Lower leg skin (tissue), 3 donors: ENCODE results near the gene MYO1E.

Experiments
- POLR2A ChIP-seq, 2 donors: fragments of 450-650 bp; IDR thresholded peaks; one replicate each; pipeline ENCODE4 v1.6.1; 2016 to 2017; ENCODE audit warnings: antibody characterized with exemption in 2 of 2, mild to moderate bottlenecking in 1 of 2, moderate library complexity in 1 of 2
- TF ChIP-seq, protein P1 (sequence below), 3 donors: fragments of 450-650 bp; IDR thresholded peaks; one replicate each; pipeline ENCODE4 v1.5.1; 2016; ENCODE audit warnings: antibody characterized with exemption in 3 of 3, mild to moderate bottlenecking in 3 of 3, moderate library complexity in 2 of 3

DNA sequence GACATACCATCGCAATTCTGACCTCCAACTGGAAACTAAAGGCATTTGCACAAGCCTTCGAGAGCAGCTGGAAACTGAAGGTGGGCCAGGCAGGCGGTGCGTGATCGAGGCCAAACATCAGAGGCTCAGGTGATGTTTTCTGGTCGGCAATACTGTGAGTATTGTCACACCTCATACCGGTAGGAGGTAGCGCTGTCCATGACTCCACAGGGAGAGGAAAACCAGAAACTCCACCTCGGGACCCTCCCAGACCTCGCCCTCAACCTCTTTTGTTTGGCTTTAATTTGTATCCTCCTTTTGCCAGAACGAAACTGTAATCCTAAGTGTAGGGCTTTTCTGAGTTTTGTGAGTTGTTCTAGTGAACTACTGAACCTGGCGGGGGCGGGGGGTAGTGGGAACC is 122.4 kb downstream of the MYO1E start:
- TF ChIP-seq, protein P1, sequence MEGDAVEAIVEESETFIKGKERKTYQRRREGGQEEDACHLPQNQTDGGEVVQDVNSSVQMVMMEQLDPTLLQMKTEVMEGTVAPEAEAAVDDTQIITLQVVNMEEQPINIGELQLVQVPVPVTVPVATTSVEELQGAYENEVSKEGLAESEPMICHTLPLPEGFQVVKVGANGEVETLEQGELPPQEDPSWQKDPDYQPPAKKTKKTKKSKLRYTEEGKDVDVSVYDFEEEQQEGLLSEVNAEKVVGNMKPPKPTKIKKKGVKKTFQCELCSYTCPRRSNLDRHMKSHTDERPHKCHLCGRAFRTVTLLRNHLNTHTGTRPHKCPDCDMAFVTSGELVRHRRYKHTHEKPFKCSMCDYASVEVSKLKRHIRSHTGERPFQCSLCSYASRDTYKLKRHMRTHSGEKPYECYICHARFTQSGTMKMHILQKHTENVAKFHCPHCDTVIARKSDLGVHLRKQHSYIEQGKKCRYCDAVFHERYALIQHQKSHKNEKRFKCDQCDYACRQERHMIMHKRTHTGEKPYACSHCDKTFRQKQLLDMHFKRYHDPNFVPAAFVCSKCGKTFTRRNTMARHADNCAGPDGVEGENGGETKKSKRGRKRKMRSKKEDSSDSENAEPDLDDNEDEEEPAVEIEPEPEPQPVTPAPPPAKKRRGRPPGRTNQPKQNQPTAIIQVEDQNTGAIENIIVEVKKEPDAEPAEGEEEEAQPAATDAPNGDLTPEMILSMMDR (IDR thresholded peaks at IDR 0.05) = no peak
- no peak for TF ChIP-seq POLR2A (IDR thresholded peaks at IDR 0.05)
